Breast epithelium (tissue), 3 donors: ENCODE results near the gene COL9A3.

Source experiments
- POLR2A ChIP-seq: fragments of 450-650 bp; IDR thresholded peaks from one replicate; pipeline ENCODE4 v1.6.1; 2016; ENCODE audit warnings: antibody characterized with exemption, mild to moderate bottlenecking, moderate library complexity
- TF ChIP-seq, protein P1 (sequence below), 3 donors: fragments of 450-650 bp; IDR thresholded peaks; one replicate each; pipeline ENCODE4 v1.5.1; 2016 to 2017; ENCODE audit warnings: antibody characterized with exemption in 3 of 3, mild to moderate bottlenecking in 3 of 3, moderate library complexity in 3 of 3

DNA sequence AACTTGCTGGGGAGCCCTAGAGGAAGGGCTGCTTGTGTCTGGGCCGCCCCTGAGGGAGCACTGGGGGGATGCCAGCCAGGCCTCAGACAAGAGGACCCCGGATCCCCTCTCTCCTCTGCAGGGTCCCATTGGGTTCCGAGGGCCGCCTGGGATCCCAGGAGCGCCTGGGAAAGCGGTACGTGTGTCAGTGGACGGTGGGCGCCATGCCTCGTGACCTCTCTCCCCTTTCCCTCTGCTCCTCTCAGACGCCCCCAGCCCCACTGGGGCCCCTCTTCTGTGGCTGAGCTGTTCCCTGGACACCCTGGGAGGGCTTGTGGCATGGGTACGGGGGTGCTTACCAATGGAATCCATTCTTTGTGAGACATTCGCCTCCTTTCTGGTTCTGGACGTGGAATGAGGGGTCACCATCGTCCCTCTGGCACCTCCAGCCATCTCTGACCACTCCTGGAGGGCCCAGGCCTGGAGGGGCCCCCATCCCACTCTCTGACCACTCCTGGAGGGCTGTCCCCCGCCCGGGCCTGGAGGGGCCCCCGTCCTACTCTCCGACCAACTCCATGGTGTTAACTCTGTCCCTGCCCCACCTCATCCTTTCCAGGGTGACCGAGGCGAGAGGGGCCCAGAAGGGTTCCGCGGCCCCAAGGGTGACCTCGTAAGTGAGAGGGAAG, 9.9 kb downstream of the COL9A3 start:
- TF ChIP-seq, protein P1, sequence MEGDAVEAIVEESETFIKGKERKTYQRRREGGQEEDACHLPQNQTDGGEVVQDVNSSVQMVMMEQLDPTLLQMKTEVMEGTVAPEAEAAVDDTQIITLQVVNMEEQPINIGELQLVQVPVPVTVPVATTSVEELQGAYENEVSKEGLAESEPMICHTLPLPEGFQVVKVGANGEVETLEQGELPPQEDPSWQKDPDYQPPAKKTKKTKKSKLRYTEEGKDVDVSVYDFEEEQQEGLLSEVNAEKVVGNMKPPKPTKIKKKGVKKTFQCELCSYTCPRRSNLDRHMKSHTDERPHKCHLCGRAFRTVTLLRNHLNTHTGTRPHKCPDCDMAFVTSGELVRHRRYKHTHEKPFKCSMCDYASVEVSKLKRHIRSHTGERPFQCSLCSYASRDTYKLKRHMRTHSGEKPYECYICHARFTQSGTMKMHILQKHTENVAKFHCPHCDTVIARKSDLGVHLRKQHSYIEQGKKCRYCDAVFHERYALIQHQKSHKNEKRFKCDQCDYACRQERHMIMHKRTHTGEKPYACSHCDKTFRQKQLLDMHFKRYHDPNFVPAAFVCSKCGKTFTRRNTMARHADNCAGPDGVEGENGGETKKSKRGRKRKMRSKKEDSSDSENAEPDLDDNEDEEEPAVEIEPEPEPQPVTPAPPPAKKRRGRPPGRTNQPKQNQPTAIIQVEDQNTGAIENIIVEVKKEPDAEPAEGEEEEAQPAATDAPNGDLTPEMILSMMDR (IDR thresholded peaks at IDR 0.05), result no peak
- no peak for TF ChIP-seq POLR2A
